ENCODE results near the gene STUB1. TPM values are rescaled to one million over a fixed set of nuclear protein-coding genes. Genes with fewer than 3 reads are reported as not detected.
A peak's percentile ranks its signal among the peaks of the same experiment; 100 is the strongest.

The STUB1 gene
- total RNA-seq, 1 donor from 2014 or later: 78.6 TPM

- DNase-seq (ENCODE audit: low read depth in 2 of 2): no peak
Measured at GRCh38 chr16:644556-644955, 35.7 kb upstream of the STUB1 start.

GRCh38 chr16:645852-646678 is 34.1 kb upstream of the STUB1 start:
- no peak for DNase-seq (ENCODE audit: low read depth in 2 of 2)

GRCh38 chr16:646679-647172 is 33.5 kb upstream of the STUB1 start:
- DNase-seq (ENCODE audit: low read depth in 2 of 2): no peak

- no peak for DNase-seq (ENCODE audit: low read depth in 2 of 2)
Measured at GRCh38 chr16:647173-647902, 32.9 kb upstream of the STUB1 start.

GRCh38 chr16:648071-648780 is 32.0 kb upstream of the STUB1 start:
- peak in 1 of 2 donors; percentile 27 for DNase-seq (ENCODE audit: low read depth in 2 of 2)

GRCh38 chr16:648781-649589 is 31.2 kb upstream of the STUB1 start, which contains the start of gene WDR90:
Gene WDR90, plus strand, starts transcription at chr16:649365. Its CDS starts 52 bp downstream, at chr16:649417.
- DNase-seq (ENCODE audit: low read depth in 2 of 2): peak; percentile 82 to 91

- DNase-seq (ENCODE audit: low read depth in 2 of 2): no peak
Measured at GRCh38 chr16:649631-650030, 30.6 kb upstream of the STUB1 start.

- DNase-seq (ENCODE audit: low read depth in 2 of 2): no peak
Measured at GRCh38 chr16:651844-652243, 28.4 kb upstream of the STUB1 start.

GRCh38 chr16:652454-653305 is 27.5 kb upstream of the STUB1 start:
- DNase-seq (ENCODE audit: low read depth in 2 of 2): no peak

GRCh38 chr16:654034-654433 is 26.2 kb upstream of the STUB1 start:
- no peak for DNase-seq (ENCODE audit: low read depth in 2 of 2)

- no peak for DNase-seq (ENCODE audit: low read depth in 2 of 2)
Measured at GRCh38 chr16:657487-657886, 22.7 kb upstream of the STUB1 start.

- DNase-seq (ENCODE audit: low read depth in 2 of 2): no peak
Measured at GRCh38 chr16:658679-659571, 21.3 kb upstream of the STUB1 start.

GRCh38 chr16:659618-660017 is 20.6 kb upstream of the STUB1 start:
- DNase-seq (ENCODE audit: low read depth in 2 of 2): no peak

- no peak for DNase-seq (ENCODE audit: low read depth in 2 of 2)
Measured at GRCh38 chr16:660132-660458, 20.1 kb upstream of the STUB1 start.

- peak; percentile 77 to 93 for DNase-seq (ENCODE audit: low read depth in 2 of 2)
Measured at GRCh38 chr16:660459-661183, 19.6 kb upstream of the STUB1 start.

- DNase-seq (ENCODE audit: low read depth in 2 of 2): no peak
Measured at GRCh38 chr16:661184-661821, 18.9 kb upstream of the STUB1 start.

- no peak for DNase-seq (ENCODE audit: low read depth in 2 of 2)
Measured at GRCh38 chr16:662095-662494, 18.1 kb upstream of the STUB1 start.

- no peak for DNase-seq (ENCODE audit: low read depth in 2 of 2)
Measured at GRCh38 chr16:662597-662996, 17.6 kb upstream of the STUB1 start.
